Measurements from ENCODE around the gene WSCD1.

The WSCD1 gene

DNA sequence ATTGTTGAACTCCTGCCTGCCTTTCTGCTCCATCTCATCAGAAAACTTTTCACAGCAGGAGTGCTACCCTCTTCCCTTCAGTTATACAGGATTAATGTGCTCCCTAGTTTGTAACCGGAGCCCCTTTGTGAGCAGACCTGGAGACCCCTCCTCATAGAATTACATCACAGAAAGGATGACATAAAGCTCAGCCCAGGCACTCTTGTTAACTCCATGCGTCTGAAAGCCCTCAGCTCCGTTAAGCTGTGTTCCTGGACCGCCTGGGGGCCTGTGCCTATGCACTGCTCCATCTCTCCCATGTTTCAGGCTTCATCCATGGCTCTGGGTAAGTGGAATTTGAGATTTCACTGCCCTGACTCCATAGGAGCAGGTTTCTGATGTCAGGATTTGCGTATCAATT lies 7.6 kb downstream of the WSCD1 start:
- ATAC-seq: no peak
- TF ChIP-seq ISL1 (CRISPR knock-in tag; IDR thresholded peaks at IDR 0.05): no peak
- TF ChIP-seq, protein P1, sequence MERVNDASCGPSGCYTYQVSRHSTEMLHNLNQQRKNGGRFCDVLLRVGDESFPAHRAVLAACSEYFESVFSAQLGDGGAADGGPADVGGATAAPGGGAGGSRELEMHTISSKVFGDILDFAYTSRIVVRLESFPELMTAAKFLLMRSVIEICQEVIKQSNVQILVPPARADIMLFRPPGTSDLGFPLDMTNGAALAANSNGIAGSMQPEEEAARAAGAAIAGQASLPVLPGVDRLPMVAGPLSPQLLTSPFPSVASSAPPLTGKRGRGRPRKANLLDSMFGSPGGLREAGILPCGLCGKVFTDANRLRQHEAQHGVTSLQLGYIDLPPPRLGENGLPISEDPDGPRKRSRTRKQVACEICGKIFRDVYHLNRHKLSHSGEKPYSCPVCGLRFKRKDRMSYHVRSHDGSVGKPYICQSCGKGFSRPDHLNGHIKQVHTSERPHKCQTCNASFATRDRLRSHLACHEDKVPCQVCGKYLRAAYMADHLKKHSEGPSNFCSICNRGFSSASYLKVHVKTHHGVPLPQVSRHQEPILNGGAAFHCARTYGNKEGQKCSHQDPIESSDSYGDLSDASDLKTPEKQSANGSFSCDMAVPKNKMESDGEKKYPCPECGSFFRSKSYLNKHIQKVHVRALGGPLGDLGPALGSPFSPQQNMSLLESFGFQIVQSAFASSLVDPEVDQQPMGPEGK (CRISPR knock-in tag; IDR thresholded peaks at IDR 0.05; ENCODE audit: borderline replicate concordance): no peak
- TF ChIP-seq, protein P2, sequence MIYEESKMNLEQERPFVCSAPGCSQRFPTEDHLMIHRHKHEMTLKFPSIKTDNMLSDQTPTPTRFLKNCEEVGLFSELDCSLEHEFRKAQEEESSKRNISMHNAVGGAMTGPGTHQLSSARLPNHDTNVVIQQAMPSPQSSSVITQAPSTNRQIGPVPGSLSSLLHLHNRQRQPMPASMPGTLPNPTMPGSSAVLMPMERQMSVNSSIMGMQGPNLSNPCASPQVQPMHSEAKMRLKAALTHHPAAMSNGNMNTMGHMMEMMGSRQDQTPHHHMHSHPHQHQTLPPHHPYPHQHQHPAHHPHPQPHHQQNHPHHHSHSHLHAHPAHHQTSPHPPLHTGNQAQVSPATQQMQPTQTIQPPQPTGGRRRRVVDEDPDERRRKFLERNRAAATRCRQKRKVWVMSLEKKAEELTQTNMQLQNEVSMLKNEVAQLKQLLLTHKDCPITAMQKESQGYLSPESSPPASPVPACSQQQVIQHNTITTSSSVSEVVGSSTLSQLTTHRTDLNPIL (CRISPR knock-in tag; IDR thresholded peaks at IDR 0.05; ENCODE audit: low read depth): no peak
- TF ChIP-seq ZNF70 (CRISPR knock-in tag; IDR thresholded peaks at IDR 0.05): no peak
- no peak for TF ChIP-seq SNAI2 (CRISPR knock-in tag; IDR thresholded peaks at IDR 0.05)
- TF ChIP-seq, protein P3, sequence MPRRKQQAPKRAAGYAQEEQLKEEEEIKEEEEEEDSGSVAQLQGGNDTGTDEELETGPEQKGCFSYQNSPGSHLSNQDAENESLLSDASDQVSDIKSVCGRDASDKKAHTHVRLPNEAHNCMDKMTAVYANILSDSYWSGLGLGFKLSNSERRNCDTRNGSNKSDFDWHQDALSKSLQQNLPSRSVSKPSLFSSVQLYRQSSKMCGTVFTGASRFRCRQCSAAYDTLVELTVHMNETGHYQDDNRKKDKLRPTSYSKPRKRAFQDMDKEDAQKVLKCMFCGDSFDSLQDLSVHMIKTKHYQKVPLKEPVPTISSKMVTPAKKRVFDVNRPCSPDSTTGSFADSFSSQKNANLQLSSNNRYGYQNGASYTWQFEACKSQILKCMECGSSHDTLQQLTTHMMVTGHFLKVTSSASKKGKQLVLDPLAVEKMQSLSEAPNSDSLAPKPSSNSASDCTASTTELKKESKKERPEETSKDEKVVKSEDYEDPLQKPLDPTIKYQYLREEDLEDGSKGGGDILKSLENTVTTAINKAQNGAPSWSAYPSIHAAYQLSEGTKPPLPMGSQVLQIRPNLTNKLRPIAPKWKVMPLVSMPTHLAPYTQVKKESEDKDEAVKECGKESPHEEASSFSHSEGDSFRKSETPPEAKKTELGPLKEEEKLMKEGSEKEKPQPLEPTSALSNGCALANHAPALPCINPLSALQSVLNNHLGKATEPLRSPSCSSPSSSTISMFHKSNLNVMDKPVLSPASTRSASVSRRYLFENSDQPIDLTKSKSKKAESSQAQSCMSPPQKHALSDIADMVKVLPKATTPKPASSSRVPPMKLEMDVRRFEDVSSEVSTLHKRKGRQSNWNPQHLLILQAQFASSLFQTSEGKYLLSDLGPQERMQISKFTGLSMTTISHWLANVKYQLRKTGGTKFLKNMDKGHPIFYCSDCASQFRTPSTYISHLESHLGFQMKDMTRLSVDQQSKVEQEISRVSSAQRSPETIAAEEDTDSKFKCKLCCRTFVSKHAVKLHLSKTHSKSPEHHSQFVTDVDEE (CRISPR knock-in tag; IDR thresholded peaks at IDR 0.05): no peak
- TF ChIP-seq GLIS3 (CRISPR knock-in tag; IDR thresholded peaks at IDR 0.05): no peak
- no peak for TF ChIP-seq OSR1 (CRISPR knock-in tag; IDR thresholded peaks at IDR 0.05)
- no peak for TF ChIP-seq ZNF8 (CRISPR knock-in tag; IDR thresholded peaks at IDR 0.05)
- TF ChIP-seq ARNTL (CRISPR knock-in tag; IDR thresholded peaks at IDR 0.05; ENCODE audit: borderline replicate concordance, low read depth): no peak
- TF ChIP-seq ESRRG (CRISPR knock-in tag; IDR thresholded peaks at IDR 0.05): no peak
- TF ChIP-seq ZFP30 (CRISPR knock-in tag; IDR thresholded peaks at IDR 0.05): no peak
- TF ChIP-seq CSDC2 (CRISPR knock-in tag; IDR thresholded peaks at IDR 0.05): no peak

DNA sequence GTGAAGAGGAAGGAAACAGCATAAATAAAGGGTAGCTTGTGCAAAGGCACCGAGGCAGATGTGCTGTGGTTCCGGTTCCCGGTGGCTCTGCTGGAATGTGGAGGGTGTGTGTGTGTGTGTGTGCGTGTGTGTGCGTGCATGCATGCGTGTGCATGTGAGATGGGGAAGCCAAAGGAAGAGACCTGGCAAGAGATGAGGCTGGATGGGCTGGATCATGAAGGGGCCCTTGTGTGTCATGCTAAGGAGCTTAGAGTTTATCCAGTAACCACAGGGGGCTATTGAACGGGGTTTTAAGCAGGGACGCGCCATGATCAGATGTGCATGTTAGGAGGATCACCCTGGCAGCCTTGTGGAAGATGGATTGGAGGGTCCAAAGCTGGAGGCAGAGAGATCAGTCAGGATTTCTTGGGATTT lies 8.3 kb downstream of the WSCD1 start:
- ATAC-seq: no peak
- TF ChIP-seq ZC3H10 (CRISPR knock-in tag; IDR thresholded peaks at IDR 0.05): no peak

DNA sequence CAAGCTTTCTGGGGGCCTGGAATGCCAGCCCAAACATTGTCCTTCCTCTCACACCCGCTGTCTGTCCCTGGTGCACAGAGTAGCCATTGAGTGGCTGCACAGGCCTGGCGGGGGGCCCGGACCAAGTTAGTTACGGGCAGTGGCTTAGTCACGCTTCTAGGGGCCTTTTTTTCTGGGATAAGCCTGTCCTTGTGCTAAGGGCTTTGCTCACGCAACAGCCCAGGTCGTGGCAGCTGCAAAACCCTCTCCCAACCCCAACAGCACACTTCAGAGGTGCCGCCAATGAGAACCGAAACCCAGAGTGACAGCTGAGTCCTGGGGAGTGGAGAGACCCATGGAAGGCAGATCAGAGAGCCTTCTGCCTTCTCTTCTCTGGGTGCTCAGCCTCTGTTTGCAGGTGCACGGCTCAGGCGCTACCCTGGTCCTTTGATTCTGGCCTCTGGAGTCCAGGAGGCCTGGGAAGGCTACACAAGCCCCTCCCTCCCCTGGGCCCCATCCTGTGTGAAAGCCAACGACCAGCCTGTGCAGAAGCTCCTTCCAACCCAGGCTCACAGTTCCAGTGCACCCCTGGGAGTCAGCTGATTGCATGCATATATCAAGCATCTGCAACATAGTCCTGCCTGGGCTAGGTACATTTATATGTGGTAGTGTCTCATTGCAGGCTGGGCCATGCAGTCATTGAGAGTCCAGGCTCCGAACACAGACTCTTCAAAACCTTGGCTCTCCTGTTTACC lies 9.1 kb downstream of the WSCD1 start:
- TF ChIP-seq BACH2 (CRISPR knock-in tag; IDR thresholded peaks at IDR 0.05; ENCODE audit: borderline replicate concordance): no peak
- TF ChIP-seq, protein P4, sequence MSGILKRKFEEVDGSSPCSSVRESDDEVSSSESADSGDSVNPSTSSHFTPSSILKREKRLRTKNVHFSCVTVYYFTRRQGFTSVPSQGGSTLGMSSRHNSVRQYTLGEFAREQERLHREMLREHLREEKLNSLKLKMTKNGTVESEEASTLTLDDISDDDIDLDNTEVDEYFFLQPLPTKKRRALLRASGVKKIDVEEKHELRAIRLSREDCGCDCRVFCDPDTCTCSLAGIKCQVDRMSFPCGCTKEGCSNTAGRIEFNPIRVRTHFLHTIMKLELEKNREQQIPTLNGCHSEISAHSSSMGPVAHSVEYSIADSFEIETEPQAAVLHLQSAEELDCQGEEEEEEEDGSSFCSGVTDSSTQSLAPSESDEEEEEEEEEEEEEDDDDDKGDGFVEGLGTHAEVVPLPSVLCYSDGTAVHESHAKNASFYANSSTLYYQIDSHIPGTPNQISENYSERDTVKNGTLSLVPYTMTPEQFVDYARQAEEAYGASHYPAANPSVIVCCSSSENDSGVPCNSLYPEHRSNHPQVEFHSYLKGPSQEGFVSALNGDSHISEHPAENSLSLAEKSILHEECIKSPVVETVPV (CRISPR knock-in tag; IDR thresholded peaks at IDR 0.05): no peak
- no peak for TF ChIP-seq ZNF70 (CRISPR knock-in tag; IDR thresholded peaks at IDR 0.05)
- no peak for TF ChIP-seq ZFP30 (CRISPR knock-in tag; IDR thresholded peaks at IDR 0.05)
- TF ChIP-seq TOX (CRISPR knock-in tag; IDR thresholded peaks at IDR 0.05; ENCODE audit: borderline replicate concordance): no peak
- TF ChIP-seq, protein P2 (CRISPR knock-in tag; IDR thresholded peaks at IDR 0.05; ENCODE audit: low read depth): no peak
- TF ChIP-seq, protein P5, sequence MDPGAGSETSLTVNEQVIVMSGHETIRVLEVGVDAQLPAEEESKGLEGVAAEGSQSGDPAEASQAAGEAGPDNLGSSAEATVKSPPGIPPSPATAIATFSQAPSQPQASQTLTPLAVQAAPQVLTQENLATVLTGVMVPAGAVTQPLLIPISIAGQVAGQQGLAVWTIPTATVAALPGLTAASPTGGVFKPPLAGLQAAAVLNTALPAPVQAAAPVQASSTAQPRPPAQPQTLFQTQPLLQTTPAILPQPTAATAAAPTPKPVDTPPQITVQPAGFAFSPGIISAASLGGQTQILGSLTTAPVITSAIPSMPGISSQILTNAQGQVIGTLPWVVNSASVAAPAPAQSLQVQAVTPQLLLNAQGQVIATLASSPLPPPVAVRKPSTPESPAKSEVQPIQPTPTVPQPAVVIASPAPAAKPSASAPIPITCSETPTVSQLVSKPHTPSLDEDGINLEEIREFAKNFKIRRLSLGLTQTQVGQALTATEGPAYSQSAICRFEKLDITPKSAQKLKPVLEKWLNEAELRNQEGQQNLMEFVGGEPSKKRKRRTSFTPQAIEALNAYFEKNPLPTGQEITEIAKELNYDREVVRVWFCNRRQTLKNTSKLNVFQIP (CRISPR knock-in tag; IDR thresholded peaks at IDR 0.05; ENCODE audit: borderline replicate concordance, low read depth): no peak
- no peak for TF ChIP-seq OSR1 (CRISPR knock-in tag; IDR thresholded peaks at IDR 0.05)

More for the DNA sequence above, 9.1 kb downstream of the WSCD1 start:
- no peak for ATAC-seq
